GM21717 (cell line): ENCODE measurements around the gene UBXN6.

Experiments used
- ATAC-seq: cut with Tn5 transposase; IDR thresholded peaks from one replicate; pipeline ENCODE4 v1.9.1; 2021; ENCODE audit warnings: mild to moderate bottlenecking, moderate library complexity; ENCODE audit not compliant: unreplicated experiment

The UBXN6 gene

DNA sequence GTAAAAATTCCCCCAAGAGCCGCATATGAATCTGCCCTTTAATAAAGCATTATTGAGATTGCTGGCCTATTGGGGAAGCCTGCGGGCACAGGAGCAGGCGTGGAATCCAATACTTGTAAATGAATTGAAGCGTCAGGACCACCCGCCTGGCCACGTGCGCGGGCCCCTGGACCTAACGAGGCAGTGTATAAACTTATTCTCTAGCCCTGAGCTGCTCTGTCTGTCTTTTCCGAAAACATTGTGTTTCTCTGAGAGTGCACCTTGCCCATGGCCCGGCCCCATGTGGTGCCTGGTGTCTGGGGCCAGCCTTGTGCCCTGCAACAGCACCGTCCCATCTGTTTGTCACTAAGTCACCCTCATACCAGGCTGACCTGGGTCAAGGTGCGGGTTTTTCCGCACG lies 14.4 kb downstream of the UBXN6 start:
- no peak for ATAC-seq

- ATAC-seq: no peak
These were observed 14.8 kb downstream of the UBXN6 start for GRCh38 chr19:4442819-4443146.

- ATAC-seq: no peak
These were observed 15.4 kb downstream of the UBXN6 start for GRCh38 chr19:4441994-4442818.

GRCh38 chr19:4439243-4439642 lies 18.4 kb downstream of the UBXN6 start:
- ATAC-seq: no peak

DNA sequence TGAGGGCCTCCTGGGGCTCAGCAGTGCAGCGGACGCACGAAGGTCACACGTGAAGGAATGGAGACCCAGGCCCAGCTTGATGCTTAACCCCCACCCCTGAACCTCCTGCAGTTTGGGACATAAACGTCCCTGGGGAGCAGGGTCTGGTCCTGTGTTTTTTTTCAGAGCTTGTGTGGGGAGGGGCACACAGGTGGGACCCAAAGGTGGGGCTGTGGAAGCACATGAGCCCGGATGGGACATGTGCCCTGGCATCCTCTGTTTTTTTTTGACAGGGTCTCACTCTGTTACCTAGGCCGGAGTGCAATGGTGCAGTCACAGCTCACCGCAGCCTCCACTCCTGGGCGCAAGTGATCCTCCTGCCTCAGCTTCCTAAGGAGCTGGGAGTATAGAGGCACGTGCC lies 20.5 kb downstream of the UBXN6 start:
- ATAC-seq: no peak

- ATAC-seq: no peak
These were observed 21.4 kb downstream of the UBXN6 start for GRCh38 chr19:4436231-4436630.

GRCh38 chr19:4434391-4434790 lies 23.2 kb downstream of the UBXN6 start:
- ATAC-seq: no peak

DNA sequence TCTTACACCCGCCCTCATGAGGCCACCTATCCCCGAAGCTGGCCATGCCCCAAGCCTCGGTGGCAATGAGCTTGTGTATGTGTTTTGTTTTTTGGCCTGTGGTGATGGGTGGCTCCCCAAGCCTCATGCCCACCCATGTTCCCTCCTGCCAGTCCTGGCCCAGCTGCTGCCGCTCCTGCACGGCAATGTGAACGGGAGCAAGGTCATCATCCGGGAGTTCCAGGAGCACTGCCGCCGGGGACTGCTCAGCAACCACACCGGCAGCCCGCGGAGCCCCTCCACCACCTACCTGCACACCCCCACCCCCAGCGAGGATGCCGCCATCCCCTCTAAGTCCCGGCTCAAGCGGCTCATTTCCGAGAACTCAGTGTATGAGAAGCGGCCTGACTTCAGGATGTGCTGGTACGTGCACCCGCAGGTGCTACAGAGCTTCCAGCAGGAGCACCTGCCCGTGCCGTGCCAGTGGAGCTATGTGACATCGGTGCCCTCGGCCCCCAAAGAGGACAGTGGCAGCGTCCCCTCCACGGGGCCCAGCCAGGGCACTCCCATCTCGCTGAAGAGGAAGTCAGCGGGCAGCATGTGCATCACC lies 24.6 kb downstream of the UBXN6 start:
- ATAC-seq: no peak

- ATAC-seq: no peak
These were observed 25.6 kb downstream of the UBXN6 start for GRCh38 chr19:4431808-4432674.

- no peak for ATAC-seq
These were observed 26.3 kb downstream of the UBXN6 start for GRCh38 chr19:4431296-4431695.

DNA sequence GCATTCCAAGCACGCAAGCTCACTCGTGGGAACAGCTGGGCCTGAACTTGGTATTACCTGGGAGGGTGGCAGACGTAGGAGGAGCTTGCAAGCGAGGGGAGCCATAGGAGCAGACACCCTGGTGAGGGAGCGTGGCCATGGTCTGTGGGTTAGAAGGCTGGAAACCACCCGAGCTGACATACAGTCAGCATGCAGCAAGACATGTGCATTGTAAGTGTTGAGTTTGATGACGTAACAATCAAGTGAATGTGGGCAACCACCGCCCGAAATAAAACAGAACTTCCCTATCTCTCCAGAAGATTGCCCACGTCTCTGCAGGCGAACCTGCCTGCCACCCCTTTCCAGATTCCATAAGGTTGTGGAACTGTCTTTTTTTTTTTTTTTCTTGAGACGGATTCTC lies 26.8 kb downstream of the UBXN6 start:
- no peak for ATAC-seq

- ATAC-seq: no peak
These were observed 27.8 kb downstream of the UBXN6 start for GRCh38 chr19:4429771-4430171.

DNA sequence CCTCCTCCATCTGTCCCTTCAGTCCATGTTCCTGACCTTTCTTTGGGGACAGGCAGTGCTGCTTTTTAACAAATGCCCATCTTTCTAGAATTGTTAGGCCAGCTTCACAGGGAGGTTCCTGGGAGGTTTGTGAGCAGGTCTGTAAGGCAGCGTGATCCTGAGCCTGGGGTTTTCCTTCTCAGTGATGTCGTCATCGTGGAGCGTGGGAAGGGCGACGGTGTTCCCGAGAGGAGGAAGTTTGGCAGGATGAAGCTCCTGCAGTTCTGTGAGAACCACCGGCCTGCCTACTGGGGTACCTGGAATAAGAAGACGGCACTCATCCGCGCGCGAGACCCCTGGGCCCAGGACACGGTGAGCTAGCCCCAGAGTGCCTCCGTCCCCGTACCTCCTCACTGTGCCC lies 28.3 kb downstream of the UBXN6 start:
- ATAC-seq: no peak

- no peak for ATAC-seq
These were observed 29.1 kb downstream of the UBXN6 start for GRCh38 chr19:4428326-4428975.

- ATAC-seq: no peak
These were observed 32.1 kb downstream of the UBXN6 start for GRCh38 chr19:4425537-4425936.

DNA sequence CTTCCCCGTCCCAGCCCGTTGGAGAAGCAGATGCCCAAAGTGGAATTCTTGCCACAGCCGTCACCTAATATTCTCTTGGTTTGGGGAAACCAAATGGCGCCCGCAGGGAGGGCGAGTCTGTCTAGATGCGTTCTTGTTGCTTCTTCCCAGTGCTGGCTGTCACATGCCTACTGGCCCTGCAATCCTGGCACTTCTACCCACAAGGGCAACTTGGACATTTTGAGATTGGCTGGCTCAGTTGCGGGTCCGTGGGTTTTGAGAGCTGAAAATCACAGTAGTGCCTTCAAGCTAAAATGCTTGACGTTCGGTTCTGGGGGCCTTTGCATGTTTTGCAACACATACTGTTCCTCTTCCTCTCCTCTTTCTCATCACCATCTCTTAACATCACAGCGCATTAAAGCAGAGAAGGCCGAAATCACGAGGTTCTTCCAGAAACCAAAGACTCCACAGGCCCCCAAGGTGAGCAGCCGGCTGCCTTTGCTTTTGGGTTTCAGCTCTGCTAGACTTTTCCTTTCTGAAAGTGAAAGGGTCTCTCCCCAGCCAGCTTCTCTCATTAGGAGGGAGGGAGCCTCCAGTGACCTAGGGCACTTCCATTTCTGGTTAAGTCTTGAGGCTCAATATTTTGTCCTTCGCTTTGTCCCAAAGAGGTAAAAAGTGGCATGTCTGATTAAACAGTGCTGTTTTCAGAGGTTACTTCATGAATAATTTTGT lies 34.0 kb downstream of the UBXN6 start:
- ATAC-seq: no peak

GRCh38 chr19:4416268-4416667 lies 41.3 kb downstream of the UBXN6 start:
- ATAC-seq: no peak

DNA sequence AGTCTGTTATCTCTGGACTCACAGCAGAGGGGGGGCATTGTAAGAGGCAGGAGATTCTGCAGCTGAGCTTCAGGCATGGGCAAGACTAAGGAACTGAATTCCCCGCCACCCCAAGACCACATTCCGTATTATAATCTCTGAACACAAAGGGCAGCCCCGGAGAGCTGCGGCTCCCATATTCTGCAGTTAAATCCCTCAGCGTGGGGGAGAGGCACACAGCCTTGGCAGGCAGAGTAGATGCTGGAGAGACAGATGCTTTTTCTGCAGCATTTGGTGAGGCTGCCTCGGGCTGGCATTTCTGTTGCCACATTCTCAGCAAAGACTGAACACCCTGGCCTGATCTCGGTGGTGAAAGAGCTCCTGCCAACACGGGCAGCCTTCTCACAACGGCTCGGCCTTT lies 42.2 kb downstream of the UBXN6 start:
- no peak for ATAC-seq

GRCh38 chr19:4414800-4415321 lies 42.7 kb downstream of the UBXN6 start:
- ATAC-seq: no peak

- no peak for ATAC-seq
These were observed 43.3 kb downstream of the UBXN6 start for GRCh38 chr19:4414144-4414799.
